PC-3 (cell line): Measurements from ENCODE around the gene TSPAN9. TPM values are rescaled to one million over a fixed set of nuclear protein-coding genes. Genes with fewer than 3 reads are reported as not detected.

Experiments
- ATAC-seq: fragments of 200-7000 bp; cut with Tn5 transposase; 2 replicates; pipeline ENCODE4 v1.9.1; 2020; ENCODE audit warnings: mild to moderate bottlenecking, moderate library complexity
- BruUV-seq: library from RNA; stranded (reverse); fragments of 400-500 nt; replicated peaks from 2 replicates; lab custom pipeline; 2021; lab: Mats Ljungman, UMichigan
- CTCF ChIA-PET: fragments of 300-600 bp; sonication (Branson Sonifier 250); formaldehyde crosslinking; loops from one replicate; lab custom pipeline; 2022; ENCODE audit warnings: antibody characterized with exemption; lab: Charles Lee
- POLR2A ChIA-PET: fragments of 300-600 bp; sonication (Branson Sonifier 250); formaldehyde crosslinking; loops from one replicate; lab custom pipeline; 2022; ENCODE audit warnings: antibody characterized with exemption; ENCODE audit not compliant: unreplicated experiment; lab: Charles Lee
- DNase-seq: peaks from one replicate; pipeline ENCODE4 v3.0.0-alpha.2; 2015
- H2AFZ ChIP-seq: fragments of 300-600 bp; sonication (generic); 2 replicates; pipeline ENCODE4 v1.6.0; 2016; ENCODE audit warnings: antibody characterized with exemption, low read length
- H3F3A ChIP-seq: fragments of 300-600 bp; sonication (generic); one replicate; pipeline ENCODE4 v1.6.0; 2017; ENCODE audit warnings: antibody characterized with exemption, low read length, control low read depth, mild to moderate bottlenecking; ENCODE audit not compliant: unreplicated experiment
- H3K27ac ChIP-seq: fragments of 300-600 bp; sonication (generic); 2 replicates; pipeline ENCODE4 v1.5.1; 2016; ENCODE audit warnings: mild to moderate bottlenecking, low read length
- H3K27me3 ChIP-seq: fragments of 300-600 bp; sonication (generic); 2 replicates; pipeline ENCODE4 v1.6.1; 2016; ENCODE audit warnings: low read length, mixed read lengths
- H3K36me3 ChIP-seq: fragments of 300-600 bp; sonication (generic); 2 replicates; pipeline ENCODE4 v1.6.1; 2016; ENCODE audit warnings: low read depth, mixed run types, low read length, mixed read lengths
- H3K4me1 ChIP-seq: fragments of 300-600 bp; sonication (generic); 2 replicates; pipeline ENCODE4 v1.5.1; 2016; ENCODE audit warnings: low read length; ENCODE audit not compliant: insufficient read depth
- H3K4me2 ChIP-seq: fragments of 300-600 bp; sonication (generic); 2 replicates; pipeline ENCODE4 v1.6.0; 2016; ENCODE audit warnings: low read length
- H3K4me3 ChIP-seq: fragments of 300-600 bp; sonication (generic); 2 replicates; pipeline ENCODE4 v1.5.1; 2016; ENCODE audit warnings: mild to moderate bottlenecking, low read length, mixed read lengths
- H3K79me2 ChIP-seq: fragments of 300-600 bp; sonication (generic); 2 replicates; pipeline ENCODE4 v1.6.1; 2017; ENCODE audit warnings: low read length, mixed read lengths
- H3K9ac ChIP-seq: fragments of 300-600 bp; sonication (generic); 2 replicates; pipeline ENCODE4 v1.6.0; 2016; ENCODE audit warnings: mild to moderate bottlenecking, low read length
- H3K9me2 ChIP-seq: fragments of 300-600 bp; sonication (generic); replicated peaks from 2 replicates; pipeline ENCODE4 v1.6.1; 2016; ENCODE audit warnings: mixed run types, low read length, mixed read lengths
- H3K9me3 ChIP-seq: fragments of 300-600 bp; sonication (generic); 2 replicates; pipeline ENCODE4 v1.6.1; 2016; ENCODE audit warnings: low read length, mixed read lengths
- H4K20me1 ChIP-seq: fragments of 300-600 bp; sonication (generic); 2 replicates; pipeline ENCODE4 v1.6.1; 2016; ENCODE audit warnings: low read length, mixed read lengths
- EZH2 ChIP-seq: fragments of 300-600 bp; sonication (generic); IDR thresholded peaks from one replicate; pipeline ENCODE4 v1.6.1; 2017; ENCODE audit warnings: antibody characterized with exemption, mild to moderate bottlenecking, low read length; ENCODE audit not compliant: unreplicated experiment
- EZH2phosphoT487 ChIP-seq: fragments of 300-600 bp; sonication (generic); IDR thresholded peaks from 2 replicates; pipeline ENCODE4 v1.6.1; 2018; ENCODE audit warnings: mild to moderate bottlenecking, antibody characterized with exemption, low read length, borderline replicate concordance
- intact Hi-C: fragments of 100-400 bp; cut with micrococcal nuclease; formaldehyde crosslinking; loops from 2 replicates; pipeline ENCODE4 v1.9.0; 2023
- total RNA-seq: library from RNA; depleted of rRNA; stranded (reverse); fragments of >200 nt; gene quantifications from 2 replicates; pipeline ENCODE4 v1.2.3, GENCODE V29; 2014
- TF ChIP-seq, protein P1 (sequence below): fragments of 300-600 bp; sonication (generic); conservative IDR thresholded peaks from 2 replicates; pipeline ENCODE4 v1.5.1; 2017; ENCODE audit warnings: antibody characterized with exemption, low read depth, mild to moderate bottlenecking, low read length

Gene TSPAN9
- total RNA-seq, 1 experiment from 2014 or later = 6.2 TPM

- DNase-seq (no peak), ATAC-seq (no peak)
- Histone ChIP-seq H3K27me3 (no peaks in the 10 kb centered on the region), H4K20me1 (no peaks in the 10 kb centered on the region), H3K27ac (no peak overlapping the region), H2AFZ (no peak overlapping the region), H3K9me2 (no peaks in the 10 kb centered on the region), H3K9ac (no peak overlapping the region), H3K79me2 (no peaks in the 10 kb centered on the region), H3F3A (no peaks in the 10 kb centered on the region), H3K9me3 (no peaks in the 10 kb centered on the region), H3K4me3 (no peak overlapping the region), H3K36me3 (no peaks in the 10 kb centered on the region; the same call in 1 of the 2 replicates), H3K4me2 (no peak overlapping the region), H3K4me1 (no peaks in the 10 kb centered on the region)
- TF ChIP-seq, protein P1, sequence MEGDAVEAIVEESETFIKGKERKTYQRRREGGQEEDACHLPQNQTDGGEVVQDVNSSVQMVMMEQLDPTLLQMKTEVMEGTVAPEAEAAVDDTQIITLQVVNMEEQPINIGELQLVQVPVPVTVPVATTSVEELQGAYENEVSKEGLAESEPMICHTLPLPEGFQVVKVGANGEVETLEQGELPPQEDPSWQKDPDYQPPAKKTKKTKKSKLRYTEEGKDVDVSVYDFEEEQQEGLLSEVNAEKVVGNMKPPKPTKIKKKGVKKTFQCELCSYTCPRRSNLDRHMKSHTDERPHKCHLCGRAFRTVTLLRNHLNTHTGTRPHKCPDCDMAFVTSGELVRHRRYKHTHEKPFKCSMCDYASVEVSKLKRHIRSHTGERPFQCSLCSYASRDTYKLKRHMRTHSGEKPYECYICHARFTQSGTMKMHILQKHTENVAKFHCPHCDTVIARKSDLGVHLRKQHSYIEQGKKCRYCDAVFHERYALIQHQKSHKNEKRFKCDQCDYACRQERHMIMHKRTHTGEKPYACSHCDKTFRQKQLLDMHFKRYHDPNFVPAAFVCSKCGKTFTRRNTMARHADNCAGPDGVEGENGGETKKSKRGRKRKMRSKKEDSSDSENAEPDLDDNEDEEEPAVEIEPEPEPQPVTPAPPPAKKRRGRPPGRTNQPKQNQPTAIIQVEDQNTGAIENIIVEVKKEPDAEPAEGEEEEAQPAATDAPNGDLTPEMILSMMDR = no peak
- TF ChIP-seq EZH2phosphoT487 (no peak), EZH2 (no peak)
- intact Hi-C loops = no loop called here
- ChIA-PET POLR2A (no interaction called here), CTCF (interaction anchor here (0.8 kb wide), 1 partner anchor 141 kb away, joined by 6 read pairs; no protein-coding TSS in a partner anchor)
- BruUV-seq = no TSS peak
Measured at GRCh38 chr12:3033539-3033867, 43.7 kb upstream of the TSPAN9 start.

DNA sequence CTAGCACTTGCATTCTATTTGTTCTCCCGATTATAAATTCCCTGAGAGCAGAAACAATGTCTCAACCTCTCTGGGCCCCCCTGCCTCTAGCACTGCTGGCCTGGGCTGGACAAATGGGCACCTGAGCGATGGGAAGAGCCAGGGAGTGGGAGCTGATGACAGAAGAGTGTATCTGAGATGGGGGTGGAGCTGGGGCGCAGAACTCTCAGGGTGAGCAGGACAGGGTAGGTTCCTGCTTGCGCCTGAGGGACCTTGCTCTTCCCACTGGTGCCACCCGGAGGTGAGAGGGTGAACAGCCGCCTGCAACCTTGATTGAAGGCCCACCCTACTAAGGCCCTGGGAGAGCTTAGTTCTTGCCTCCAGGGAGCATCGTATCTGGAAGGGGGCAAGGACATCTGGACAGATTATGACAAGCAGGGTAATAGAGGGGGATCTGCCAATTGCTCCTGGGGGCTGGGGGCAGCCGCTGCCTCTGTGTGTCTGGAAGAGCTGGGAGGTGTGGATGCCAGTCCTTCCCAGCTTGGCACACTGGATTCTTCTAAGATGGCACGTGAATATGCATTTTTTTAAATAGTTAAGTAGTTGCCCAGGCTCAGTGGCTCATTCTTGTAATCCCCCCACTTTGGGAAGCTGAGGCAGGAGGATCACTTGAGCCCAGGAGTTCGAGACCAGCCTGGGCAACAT is 43.0 kb upstream of the TSPAN9 start:
- no peak overlapping the region for H3K27ac ChIP-seq
- H3K9me2 ChIP-seq = no peaks in the 10 kb centered on the region
- ChIA-PET POLR2A (no interaction called here), CTCF (interaction anchor here (0.8 kb wide), 1 partner anchor 142 kb away, joined by 6 read pairs; no protein-coding TSS in a partner anchor)
- intact Hi-C loops = no loop called here
- no peaks in the 10 kb centered on the region for H3K4me1 ChIP-seq
- H3K27me3 ChIP-seq = no peaks in the 10 kb centered on the region
- H3K79me2 ChIP-seq = no peaks in the 10 kb centered on the region
- BruUV-seq = no TSS peak
- peak; percentile 59 for DNase-seq
- no peak overlapping the region for H3K9ac ChIP-seq
- no peak overlapping the region for H3K4me2 ChIP-seq
- no peaks in the 10 kb centered on the region for H4K20me1 ChIP-seq
- H2AFZ ChIP-seq = no peak overlapping the region
- no peaks in the 10 kb centered on the region for H3K9me3 ChIP-seq
- no peak overlapping the region for H3K4me3 ChIP-seq
- no peaks in the 10 kb centered on the region for H3F3A ChIP-seq
- TF ChIP-seq, protein P1 = peak; percentile 63
- TF ChIP-seq EZH2 = no peak
- ATAC-seq = peak; percentile 83; the same call in 1 of the 2 replicates
- H3K36me3 ChIP-seq = no peaks in the 10 kb centered on the region; the same call in 1 of the 2 replicates

- Histone ChIP-seq H3K4me2 (no peak overlapping the region), H3K36me3 (no peaks in the 10 kb centered on the region; the same call in 1 of the 2 replicates), H3K79me2 (no peaks in the 10 kb centered on the region), H3K9me2 (no peaks in the 10 kb centered on the region), H4K20me1 (no peaks in the 10 kb centered on the region), H3K27ac (no peak overlapping the region), H3K9ac (no peak overlapping the region), H3K27me3 (no peaks in the 10 kb centered on the region), H3K4me3 (no peak overlapping the region), H2AFZ (no peak overlapping the region), H3K4me1 (no peaks in the 10 kb centered on the region), H3F3A (no peaks in the 10 kb centered on the region), H3K9me3 (no peaks in the 10 kb centered on the region)
- ChIA-PET CTCF (no interaction called here), POLR2A (no interaction called here)
- intact Hi-C loops = no loop called here
- no TSS peak for BruUV-seq
- DNase-seq = no peak
- ATAC-seq = no peak
- TF ChIP-seq EZH2 (no peak), EZH2phosphoT487 (no peak)
- TF ChIP-seq, protein P1 = no peak
Measured at GRCh38 chr12:3035171-3035570, 42.0 kb upstream of the TSPAN9 start.
